Adrenal gland (tissue), 5 donors: ENCODE data around the gene STAB2.

Source experiments
- CTCF ChIP-seq, 6 experiments: fragments of 450-650 bp in 4 of 6; fragments of 200-600 bp in 2 of 6; sonication (generic) in 1 of 6; IDR thresholded peaks; 1 replicate in 5 of 6; 2 replicates in 1 of 6; pipeline versions ENCODE4 v1.5.1 to v1.8.0; 2016 to 2021; ENCODE audit warnings: antibody characterized with exemption in 6 of 6, mild to moderate bottlenecking in 2 of 6, moderate library complexity in 1 of 6
- POLR2A ChIP-seq, 2 donors: fragments of 450-650 bp; IDR thresholded peaks; one replicate each; pipeline ENCODE4 v1.6.1; 2017; ENCODE audit warnings: antibody characterized with exemption in 2 of 2, mild to moderate bottlenecking in 2 of 2, moderate library complexity in 1 of 2
- donor health status: DM: no; HTN: no; CAD: no.

- TF ChIP-seq POLR2A (IDR thresholded peaks at IDR 0.05) (no peak), CTCF (IDR thresholded peaks at IDR 0.05) (no peak)
Observed at GRCh38 chr12:103737881-103738280, 150.8 kb downstream of the STAB2 start.
